Activated naive CD4-positive, alpha-beta T cell (primary cell): Measurements from ENCODE around the gene TEX2.
"Not testable (repeated sequence)": the region's sequence is repeated elsewhere in the genome, so short reads cannot be mapped to it uniquely, and the experiment has no call there.

Experiments
- DNase-seq, 4 experiments: peaks; one replicate each; lab custom pipeline; 2025; lab: John Stamatoyannopoulos, UW

The TEX2 gene

GRCh38 chr17:64212122-64212521, 50.9 kb downstream of the TEX2 start:
- no peak for DNase-seq

- no peak for DNase-seq
These were observed 53.1 kb downstream of the TEX2 start for GRCh38 chr17:64209983-64210382.

GRCh38 chr17:64209356-64209941, 53.6 kb downstream of the TEX2 start:
- DNase-seq = no peak

- DNase-seq = not testable (repeated sequence)
These were observed 54.4 kb downstream of the TEX2 start for GRCh38 chr17:64208656-64209055.

GRCh38 chr17:64205804-64206203, 57.3 kb downstream of the TEX2 start:
- DNase-seq = no peak

GRCh38 chr17:64203630-64204029, 59.4 kb downstream of the TEX2 start:
- no peak for DNase-seq

GRCh38 chr17:64202683-64203344, 60.2 kb downstream of the TEX2 start:
- DNase-seq = no peak

- no peak for DNase-seq
These were observed 62.7 kb downstream of the TEX2 start for GRCh38 chr17:64200080-64201032.

- no peak for DNase-seq
These were observed 64.5 kb downstream of the TEX2 start for GRCh38 chr17:64198331-64199090.

- no peak for DNase-seq
These were observed 66.5 kb downstream of the TEX2 start for GRCh38 chr17:64196601-64197000.

GRCh38 chr17:64193561-64193960, 69.5 kb downstream of the TEX2 start:
- DNase-seq = no peak

GRCh38 chr17:64192589-64192988, 70.5 kb downstream of the TEX2 start:
- no peak for DNase-seq

- DNase-seq = no peak
These were observed 72.6 kb downstream of the TEX2 start for GRCh38 chr17:64190472-64190871.

- DNase-seq = no peak
These were observed 75.0 kb downstream of the TEX2 start for GRCh38 chr17:64188088-64188487.

GRCh38 chr17:64187093-64187895, 75.8 kb downstream of the TEX2 start:
- no peak for DNase-seq

- DNase-seq = no peak
These were observed 76.6 kb downstream of the TEX2 start for GRCh38 chr17:64186171-64187092.

- not testable (repeated sequence) for DNase-seq
These were observed 77.5 kb downstream of the TEX2 start for GRCh38 chr17:64185557-64185956.

- no peak for DNase-seq
These were observed 78.0 kb downstream of the TEX2 start for GRCh38 chr17:64185101-64185500.

- DNase-seq = no peak
These were observed 79.2 kb downstream of the TEX2 start for GRCh38 chr17:64183815-64184214.
